Neural cell (in vitro differentiated cells): ENCODE measurements around the gene GLE1. TPM values are rescaled to one million over a fixed set of nuclear protein-coding genes. Genes with fewer than 3 reads are reported as not detected.
"Not testable (repeated sequence)": the region's sequence is repeated elsewhere in the genome, so short reads cannot be mapped to it uniquely, and the experiment has no call there.

Source experiments
- H2AFZ ChIP-seq: fragments of 200-600, 300-800 bp; sonication (generic), shearing (Covaris generic); 2 replicates; pipeline ENCODE4 v1.6.0; 2014; ENCODE audit warnings: low read depth, mild to moderate bottlenecking, antibody characterized with exemption, low read length, moderate library complexity
- H3F3A ChIP-seq: fragments of 200-600 bp; shearing (Covaris generic); 2 replicates; pipeline ENCODE4 v1.6.1; 2016; ENCODE audit warnings: mild to moderate bottlenecking, moderate library complexity, mixed read lengths, antibody characterized with exemption, low read length; ENCODE audit not compliant: insufficient read depth, poor library complexity, severe bottlenecking
- H3K27ac ChIP-seq: fragments of 200-600, 300-800 bp; sonication (generic), shearing (Covaris generic); 2 replicates; pipeline ENCODE4 v1.5.1; 2014; ENCODE audit warnings: mild to moderate bottlenecking, low read length, moderate library complexity
- H3K27me3 ChIP-seq: fragments of 300-800, 200-600 bp; sonication (generic), shearing (Covaris generic); 2 replicates; pipeline ENCODE4 v1.6.0; 2014; ENCODE audit warnings: mild to moderate bottlenecking, low read depth, low read length, moderate library complexity; ENCODE audit not compliant: insufficient read depth
- H3K36me3 ChIP-seq: fragments of 300-800, 200-600 bp; sonication (generic), shearing (Covaris generic); 2 replicates; pipeline ENCODE4 v1.5.1; 2014; ENCODE audit warnings: mild to moderate bottlenecking, antibody characterized with exemption, low read length, moderate library complexity; ENCODE audit not compliant: insufficient read depth
- H3K4me2 ChIP-seq: fragments of 300-800, 200-600 bp; sonication (generic), shearing (Covaris generic); 2 replicates; pipeline ENCODE4 v1.6.0; 2014; ENCODE audit warnings: mild to moderate bottlenecking, low read length
- H3K4me3 ChIP-seq: fragments of 300-800, 200-600 bp; sonication (generic), shearing (Covaris generic); 2 replicates; pipeline ENCODE4 v1.5.1; 2014; ENCODE audit warnings: mild to moderate bottlenecking, low read length, moderate library complexity
- H3K79me2 ChIP-seq: fragments of 200-600 bp; shearing (Covaris generic); replicated peaks from 2 replicates; pipeline ENCODE4 v1.6.0; 2014; ENCODE audit warnings: mild to moderate bottlenecking, low read length, moderate library complexity; ENCODE audit not compliant: insufficient read depth
- H3K9ac ChIP-seq: fragments of 300-800, 200-600 bp; sonication (generic), shearing (Covaris generic); 2 replicates; pipeline ENCODE4 v1.6.1; 2016; ENCODE audit warnings: mild to moderate bottlenecking, low read length, mixed read lengths
- H3K9me2 ChIP-seq: fragments of 200-600 bp; shearing (Covaris generic); 2 replicates; pipeline ENCODE4 v1.6.1; 2016; ENCODE audit warnings: mild to moderate bottlenecking, low read length, mixed read lengths; ENCODE audit not compliant: insufficient read depth
- H3K9me3 ChIP-seq: fragments of 200-600, 300-800 bp; sonication (generic), shearing (Covaris generic); 2 replicates; pipeline ENCODE4 v1.6.1; 2016; ENCODE audit warnings: mild to moderate bottlenecking, mixed run types, low read length, moderate library complexity, mixed read lengths
- H4K20me1 ChIP-seq: fragments of 200-600 bp; shearing (Covaris generic); 2 replicates; pipeline ENCODE4 v1.6.1; 2016; ENCODE audit warnings: mild to moderate bottlenecking, mixed run types; ENCODE audit not compliant: insufficient read depth
- EP300 ChIP-seq: fragments of 450-650 bp; conservative IDR thresholded peaks from 2 replicates; pipeline ENCODE4 v1.6.1; 2014; ENCODE audit warnings: antibody characterized with exemption, mild to moderate bottlenecking, moderate library complexity; ENCODE audit not compliant: poor library complexity, severe bottlenecking
- EZH2 ChIP-seq: fragments of 200-600, 300-800 bp; shearing (Covaris generic), sonication (generic); IDR thresholded peaks from 2 replicates; pipeline ENCODE4 v1.6.1; 2014; ENCODE audit warnings: antibody characterized with exemption, low read length, borderline replicate concordance, mild to moderate bottlenecking; ENCODE audit not compliant: insufficient read depth, poor library complexity, severe bottlenecking
- POLR2AphosphoS5 ChIP-seq: IDR thresholded peaks from 2 replicates; pipeline ENCODE4 v1.6.1; 2012
- RAD21 ChIP-seq: fragments of 450-650 bp; conservative IDR thresholded peaks from 2 replicates; pipeline ENCODE4 v1.6.1; 2014; ENCODE audit warnings: antibody characterized with exemption, mild to moderate bottlenecking, moderate library complexity
- SMC3 ChIP-seq: fragments of 450-650 bp; conservative IDR thresholded peaks from 2 replicates; pipeline ENCODE4 v1.6.1; 2014; ENCODE audit warnings: antibody characterized with exemption, mild to moderate bottlenecking, moderate library complexity; ENCODE audit not compliant: poor library complexity
- TAF1 ChIP-seq: IDR thresholded peaks from 2 replicates; pipeline ENCODE4 v1.6.1; 2012; ENCODE audit warnings: low read depth
- polyA plus RNA-seq: library from polyadenylated mRNA; depleted of rRNA; stranded (reverse); fragments of >200 nt; gene quantifications from 2 replicates; pipeline ENCODE4 v1.2.3, GENCODE V29; 2014
- TF ChIP-seq, protein P1 (sequence below): IDR thresholded peaks from 2 replicates; pipeline ENCODE4 v1.6.1; 2012; ENCODE audit warnings: borderline replicate concordance
- TF ChIP-seq, protein P2 (sequence below): fragments of 450-650 bp; IDR thresholded peaks from 2 replicates; pipeline ENCODE4 v1.5.1; 2014; ENCODE audit warnings: antibody characterized with exemption, mild to moderate bottlenecking, moderate library complexity; ENCODE audit not compliant: poor library complexity, severe bottlenecking

The GLE1 gene
- polyA plus RNA-seq, 1 donor from 2014 or later = 29.6 TPM

DNA sequence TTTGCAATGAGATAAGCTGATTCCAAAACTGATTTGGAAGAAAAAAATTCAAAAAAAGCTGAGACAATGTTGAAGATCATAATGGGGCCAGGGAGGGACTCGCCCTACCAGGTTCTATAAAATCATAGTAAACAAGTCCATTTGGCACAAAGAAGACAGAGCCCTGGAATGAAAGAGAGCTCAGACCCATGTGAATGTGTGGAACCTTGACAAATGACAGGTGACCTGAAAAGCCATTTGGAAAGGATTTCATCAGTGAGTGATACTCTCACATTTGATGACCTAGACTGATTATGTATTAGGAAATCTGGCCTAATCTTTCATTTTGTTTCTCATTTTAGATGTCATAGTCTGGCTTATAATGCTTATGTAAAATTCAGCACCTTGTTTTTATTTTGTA, 74.7 kb downstream of the GLE1 start:
- Histone ChIP-seq H3K9ac (no peak overlapping the region), H3K79me2 (no peaks in the 10 kb centered on the region), H2AFZ (no peak overlapping the region), H3K27me3 (no peaks in the 10 kb centered on the region), H3K9me2 (no peaks in the 10 kb centered on the region), H3K9me3 (no peaks in the 10 kb centered on the region), H3F3A (no peaks in the 10 kb centered on the region), H4K20me1 (no peaks in the 10 kb centered on the region), H3K27ac (no peak overlapping the region), H3K36me3 (peaks cover 22% of the 10 kb centered on the region), H3K4me3 (no peak overlapping the region), H3K4me2 (no peak overlapping the region)
- TF ChIP-seq EP300 = no peak
- no peak for TF ChIP-seq EZH2
- TF ChIP-seq POLR2AphosphoS5 = no peak

DNA sequence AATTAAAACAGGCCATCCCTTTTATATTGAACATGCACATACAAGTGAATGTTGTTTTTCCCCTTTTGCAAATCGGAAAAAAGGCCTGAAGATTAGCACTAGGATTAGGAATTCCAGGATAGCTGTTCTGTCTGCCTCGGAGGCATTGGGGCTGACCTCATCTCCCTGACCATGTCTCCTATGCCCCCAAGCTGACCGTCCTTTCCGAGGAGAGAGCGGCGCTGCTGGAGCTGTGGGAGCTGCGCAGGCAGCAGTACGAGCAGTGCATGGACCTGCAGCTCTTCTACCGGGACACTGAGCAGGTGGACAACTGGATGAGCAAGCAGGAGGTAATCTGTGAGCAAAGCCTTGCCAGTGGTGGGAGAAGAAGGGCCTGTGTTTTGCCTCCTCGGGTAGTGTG, 76.2 kb downstream of the GLE1 start:
- H3F3A ChIP-seq = no peaks in the 10 kb centered on the region
- H3K27ac ChIP-seq = no peak overlapping the region
- no peak overlapping the region for H2AFZ ChIP-seq
- no peaks in the 10 kb centered on the region for H4K20me1 ChIP-seq
- no peaks in the 10 kb centered on the region for H3K9me3 ChIP-seq
- no peaks in the 10 kb centered on the region for H3K27me3 ChIP-seq
- no peak for TF ChIP-seq POLR2AphosphoS5
- no peak for TF ChIP-seq SMC3
- no peak overlapping the region for H3K4me2 ChIP-seq
- no peaks in the 10 kb centered on the region for H3K79me2 ChIP-seq
- H3K36me3 ChIP-seq = peaks cover 22% of the 10 kb centered on the region
- no peak overlapping the region for H3K4me3 ChIP-seq
- no peaks in the 10 kb centered on the region for H3K9me2 ChIP-seq
- H3K9ac ChIP-seq = no peak overlapping the region

DNA sequence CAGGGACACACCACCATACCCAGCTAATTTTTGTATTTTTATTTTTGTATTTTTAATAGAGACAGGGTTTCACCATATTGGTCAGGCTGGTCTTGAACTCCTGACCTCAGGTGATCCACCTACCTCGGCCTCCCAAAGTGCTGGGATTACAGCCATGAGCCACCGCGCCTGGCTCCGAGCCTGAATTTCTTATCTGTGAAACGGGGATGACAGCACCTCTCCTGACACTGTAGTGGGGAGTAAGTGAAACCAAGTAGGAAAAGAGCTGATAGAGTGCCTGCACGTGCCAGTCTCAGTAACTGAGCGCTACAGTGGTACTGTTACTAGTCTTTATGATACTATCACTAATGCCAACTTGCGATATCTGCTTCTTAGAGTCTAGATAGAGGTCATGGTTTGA, 80.6 kb downstream of the GLE1 start:
- H3K9me2 ChIP-seq, H3K27ac ChIP-seq, H3K4me3 ChIP-seq, H2AFZ ChIP-seq, H4K20me1 ChIP-seq, H3K9ac ChIP-seq, H3K27me3 ChIP-seq, H3K79me2 ChIP-seq, H3K9me3 ChIP-seq, H3F3A ChIP-seq, H3K4me2 ChIP-seq: not testable (repeated sequence)
- H3K36me3 ChIP-seq = peaks cover 17% of the 10 kb centered on the region

DNA sequence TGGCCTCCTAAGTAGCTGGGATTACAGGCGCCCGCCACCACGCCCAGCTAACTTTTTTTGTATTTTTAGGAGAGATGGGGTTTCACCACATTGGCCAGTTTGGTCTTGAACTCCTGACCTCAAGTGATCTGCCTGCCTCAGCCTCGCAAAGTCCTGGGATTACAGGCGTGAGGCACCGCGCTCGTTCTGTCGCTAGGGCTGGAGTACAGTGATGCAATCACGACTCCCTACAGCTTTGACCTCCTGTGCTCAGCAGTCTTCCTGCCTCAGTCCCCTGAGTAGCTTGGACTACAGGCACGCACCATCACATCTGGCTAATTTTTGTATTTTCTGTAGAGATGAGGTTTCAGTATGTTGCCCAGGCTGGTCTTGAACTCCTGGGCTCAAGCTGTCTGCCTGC, 82.4 kb downstream of the GLE1 start:
- H3K36me3 ChIP-seq = peaks cover 14% of the 10 kb centered on the region
- H3K79me2 ChIP-seq, H3K9ac ChIP-seq, H4K20me1 ChIP-seq, H3K9me2 ChIP-seq, H3K27me3 ChIP-seq, H3F3A ChIP-seq, H2AFZ ChIP-seq, H3K4me3 ChIP-seq, H3K9me3 ChIP-seq, H3K27ac ChIP-seq, H3K4me2 ChIP-seq: not testable (repeated sequence)

DNA sequence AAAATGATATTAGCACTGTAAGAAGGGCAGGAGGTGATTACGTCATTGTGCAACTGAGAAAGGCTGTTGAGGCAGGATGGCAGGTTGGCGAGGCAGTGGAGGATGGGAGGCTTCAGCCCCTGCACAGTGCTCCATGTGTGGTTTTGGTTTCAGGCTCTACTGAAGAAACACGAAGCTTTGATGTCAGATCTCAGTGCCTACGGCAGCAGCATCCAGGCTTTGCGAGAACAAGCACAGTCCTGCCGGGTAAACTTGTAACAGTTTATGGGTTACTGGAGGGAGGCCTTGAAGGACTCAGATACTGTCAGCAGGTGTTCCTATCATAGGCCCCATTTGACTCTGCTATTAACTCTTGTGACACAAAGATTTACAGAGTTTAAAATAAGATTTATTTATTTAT, 82.9 kb downstream of the GLE1 start:
- Histone ChIP-seq H2AFZ (no peak overlapping the region), H4K20me1 (no peaks in the 10 kb centered on the region), H3K27me3 (no peaks in the 10 kb centered on the region), H3K4me2 (no peak overlapping the region), H3K9ac (no peak overlapping the region), H3K79me2 (no peaks in the 10 kb centered on the region), H3K27ac (no peak overlapping the region), H3K36me3 (peaks cover 12% of the 10 kb centered on the region), H3K9me3 (no peaks in the 10 kb centered on the region), H3K4me3 (no peak overlapping the region), H3F3A (no peaks in the 10 kb centered on the region), H3K9me2 (no peaks in the 10 kb centered on the region)
- no peak for TF ChIP-seq TAF1
- TF ChIP-seq, protein P1, sequence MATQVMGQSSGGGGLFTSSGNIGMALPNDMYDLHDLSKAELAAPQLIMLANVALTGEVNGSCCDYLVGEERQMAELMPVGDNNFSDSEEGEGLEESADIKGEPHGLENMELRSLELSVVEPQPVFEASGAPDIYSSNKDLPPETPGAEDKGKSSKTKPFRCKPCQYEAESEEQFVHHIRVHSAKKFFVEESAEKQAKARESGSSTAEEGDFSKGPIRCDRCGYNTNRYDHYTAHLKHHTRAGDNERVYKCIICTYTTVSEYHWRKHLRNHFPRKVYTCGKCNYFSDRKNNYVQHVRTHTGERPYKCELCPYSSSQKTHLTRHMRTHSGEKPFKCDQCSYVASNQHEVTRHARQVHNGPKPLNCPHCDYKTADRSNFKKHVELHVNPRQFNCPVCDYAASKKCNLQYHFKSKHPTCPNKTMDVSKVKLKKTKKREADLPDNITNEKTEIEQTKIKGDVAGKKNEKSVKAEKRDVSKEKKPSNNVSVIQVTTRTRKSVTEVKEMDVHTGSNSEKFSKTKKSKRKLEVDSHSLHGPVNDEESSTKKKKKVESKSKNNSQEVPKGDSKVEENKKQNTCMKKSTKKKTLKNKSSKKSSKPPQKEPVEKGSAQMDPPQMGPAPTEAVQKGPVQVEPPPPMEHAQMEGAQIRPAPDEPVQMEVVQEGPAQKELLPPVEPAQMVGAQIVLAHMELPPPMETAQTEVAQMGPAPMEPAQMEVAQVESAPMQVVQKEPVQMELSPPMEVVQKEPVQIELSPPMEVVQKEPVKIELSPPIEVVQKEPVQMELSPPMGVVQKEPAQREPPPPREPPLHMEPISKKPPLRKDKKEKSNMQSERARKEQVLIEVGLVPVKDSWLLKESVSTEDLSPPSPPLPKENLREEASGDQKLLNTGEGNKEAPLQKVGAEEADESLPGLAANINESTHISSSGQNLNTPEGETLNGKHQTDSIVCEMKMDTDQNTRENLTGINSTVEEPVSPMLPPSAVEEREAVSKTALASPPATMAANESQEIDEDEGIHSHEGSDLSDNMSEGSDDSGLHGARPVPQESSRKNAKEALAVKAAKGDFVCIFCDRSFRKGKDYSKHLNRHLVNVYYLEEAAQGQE = no peak
- no peak for TF ChIP-seq RAD21
- TF ChIP-seq, protein P2, sequence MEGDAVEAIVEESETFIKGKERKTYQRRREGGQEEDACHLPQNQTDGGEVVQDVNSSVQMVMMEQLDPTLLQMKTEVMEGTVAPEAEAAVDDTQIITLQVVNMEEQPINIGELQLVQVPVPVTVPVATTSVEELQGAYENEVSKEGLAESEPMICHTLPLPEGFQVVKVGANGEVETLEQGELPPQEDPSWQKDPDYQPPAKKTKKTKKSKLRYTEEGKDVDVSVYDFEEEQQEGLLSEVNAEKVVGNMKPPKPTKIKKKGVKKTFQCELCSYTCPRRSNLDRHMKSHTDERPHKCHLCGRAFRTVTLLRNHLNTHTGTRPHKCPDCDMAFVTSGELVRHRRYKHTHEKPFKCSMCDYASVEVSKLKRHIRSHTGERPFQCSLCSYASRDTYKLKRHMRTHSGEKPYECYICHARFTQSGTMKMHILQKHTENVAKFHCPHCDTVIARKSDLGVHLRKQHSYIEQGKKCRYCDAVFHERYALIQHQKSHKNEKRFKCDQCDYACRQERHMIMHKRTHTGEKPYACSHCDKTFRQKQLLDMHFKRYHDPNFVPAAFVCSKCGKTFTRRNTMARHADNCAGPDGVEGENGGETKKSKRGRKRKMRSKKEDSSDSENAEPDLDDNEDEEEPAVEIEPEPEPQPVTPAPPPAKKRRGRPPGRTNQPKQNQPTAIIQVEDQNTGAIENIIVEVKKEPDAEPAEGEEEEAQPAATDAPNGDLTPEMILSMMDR = no peak
- TF ChIP-seq EP300 = no peak
- TF ChIP-seq EZH2 = no peak
